Pancreas (tissue), 10 donors: ENCODE measurements around the gene LGR6. TPM values are rescaled to one million over a fixed set of nuclear protein-coding genes. Genes with fewer than 3 reads are reported as not detected.
"Not testable (repeated sequence)": the region's sequence is repeated elsewhere in the genome, so short reads cannot be mapped to it uniquely, and the experiment has no call there.

Experiments
- ATAC-seq, 4 donors: fragments of 200-7000 bp; cut with Tn5 transposase; one replicate each; pipeline versions ENCODE4 v1.8.0 to v1.9.1; 2020; ENCODE audit warnings: mild to moderate bottlenecking in 4 of 4, moderate library complexity in 4 of 4
- DNase-seq, 6 donors: peaks; one replicate each; pipeline ENCODE4 v3.0.0-alpha.2; 2020
- FAIRE-seq: peaks from 2 replicates; lab custom pipeline; 2012; peaks lifted over from hg19 to GRCh38; lab: Jason Lieb, UNC
- H3K27ac ChIP-seq, 4 donors: fragments of 200-600 bp; sonication (generic); 1 replicate in 3 of 4; 2 replicates in 1 of 4; pipeline versions ENCODE4 v1.5.0 to v1.8.0; 2020
- H3K27me3 ChIP-seq, 4 donors: fragments of 200-600 bp; one replicate each; pipeline ENCODE4 v1.8.0; 2021
- H3K36me3 ChIP-seq, 3 donors: fragments of 200-600 bp; sonication (generic) in 1 of 3; one replicate each; pipeline versions ENCODE4 v1.5.0 to v1.8.0; 2020 to 2021
- H3K4me1 ChIP-seq, 3 donors: fragments of 200-600 bp; one replicate each; pipeline ENCODE4 v1.8.0; 2021
- H3K4me3 ChIP-seq, 4 donors: fragments of 200-600 bp; sonication (generic) in 2 of 4; one replicate each; pipeline versions ENCODE4 v1.5.0 to v1.8.0; 2020 to 2021
- H3K9me3 ChIP-seq, 4 donors: fragments of 200-600 bp; one replicate each; pipeline ENCODE4 v1.8.0; 2021
- CTCF ChIP-seq, 4 donors: fragments of 200-600 bp; sonication (generic) in 3 of 4; IDR thresholded peaks; one replicate each; pipeline versions ENCODE4 v1.5.0 to v1.8.0; 2021; ENCODE audit warnings: antibody characterized with exemption in 4 of 4
- WGBS, 2 donors: extraction: QIAGEN DNeasy Blood & Tissue Kit; methylation state at CpG; one replicate each; pipeline ENCODE4 v1.1.7; 2013; 5-methylcytosine and 5-hydroxymethylcytosine counted together
- intact Hi-C, 3 donors: fragments of 100-400 bp; cut with DNase I; formaldehyde crosslinking; loops; one replicate each; pipeline versions ENCODE4 v1.11.1 to v1.14.2; 2022
- polyA plus RNA-seq, 2 donors: library from polyadenylated mRNA; stranded (reverse); fragments of 200-250 nt; gene quantifications; one replicate each; pipeline ENCODE4 v1.2.3, GENCODE V29; 2013
- total RNA-seq, 6 donors: library from RNA; stranded (reverse); fragmentation: NEBNext Ultra II Directional in 4 of 6; extraction: Animal tissue kit (Norgen Biotek cat#: 25700) in 4 of 6; gene quantifications; one replicate each; pipeline versions ENCODE4 v1.2.1 to v1.2.4, GENCODE V29; 2021 to 2023
- donor health status: healthy with polysubstance abuse.
- donor health status: DM: no; HTN: no; CAD: no; lungs with moderate emphysema.
- donor health status: DM: no; HTN: no; CAD: no.
- donor health status: control.
- donor health status: control.
- donor health status: Bipolar disorder and iron deficiency.
- donor health status: DM: yes; HTN: yes; CAD: no.
- donor health status: DM: no; HTN: no; CAD: no.
- donor health status: DM: no; HTN: no; CAD: no.
- donor health status: DM: yes; HTN: yes; CAD: no.

LGR6 gene
- total and polyA plus RNA-seq, 8 donors = 0.06 to 0.47 (median 0.15) TPM; not detected in 3

GRCh38 chr1:202165942-202166843 lies 27.4 kb upstream of the LGR6 start:
- no peaks in the 10 kb centered on the region for H3K4me1 ChIP-seq
- WGBS, 2 donors = 76 to 91% methylated on average over 9 of the region's 9 CpGs
- H3K4me3 ChIP-seq = no peak overlapping the region
- no peak for FAIRE-seq
- TF ChIP-seq CTCF (IDR thresholded peaks at IDR 0.05) = no peak
- no peaks in the 10 kb centered on the region for H3K9me3 ChIP-seq
- H3K27me3 ChIP-seq = no peaks in the 10 kb centered on the region
- no peaks in the 10 kb centered on the region for H3K36me3 ChIP-seq
- H3K27ac ChIP-seq = no peak overlapping the region
- intact Hi-C loops = no loop called here
- ATAC-seq = no peak
- DNase-seq = no peak

DNA sequence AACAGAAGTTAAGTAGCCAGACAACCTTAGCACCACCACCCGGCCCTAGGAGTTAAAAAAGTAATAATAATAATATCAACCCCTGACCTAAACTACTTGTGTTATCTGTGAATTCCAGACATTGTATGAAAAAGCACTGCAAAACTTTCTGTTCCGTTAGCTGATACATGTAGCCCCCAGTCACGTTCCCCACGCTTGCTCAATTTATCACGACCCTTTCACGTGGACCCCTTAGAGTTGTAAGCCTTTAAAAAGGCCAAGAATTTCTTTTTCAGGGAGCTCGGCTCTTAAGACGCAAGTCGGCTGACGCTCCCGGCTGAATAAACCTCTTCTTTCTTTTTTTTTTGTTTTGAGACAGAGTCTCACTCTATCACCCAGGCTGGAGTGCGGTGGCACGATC lies 26.5 kb upstream of the LGR6 start:
- WGBS, 2 donors = 74 to 83% methylated on average over 12 to 13 of the region's 13 CpGs
- intact Hi-C loops, H3K9me3 ChIP-seq, FAIRE-seq, H3K27ac ChIP-seq, H3K4me3 ChIP-seq, H3K4me1 ChIP-seq, ATAC-seq, H3K36me3 ChIP-seq, H3K27me3 ChIP-seq, DNase-seq: not testable (repeated sequence)

GRCh38 chr1:202167708-202168415 lies 25.7 kb upstream of the LGR6 start:
- ATAC-seq (no peak), FAIRE-seq (no peak), DNase-seq (peak in 1 of 6 donors; percentile 52)
- Histone ChIP-seq H3K4me3 (no peak overlapping the region), H3K4me1 (no peaks in the 10 kb centered on the region), H3K9me3 (no peaks in the 10 kb centered on the region), H3K27me3 (no peaks in the 10 kb centered on the region), H3K27ac (no peak overlapping the region), H3K36me3 (no peaks in the 10 kb centered on the region)
- no peak for TF ChIP-seq CTCF (IDR thresholded peaks at IDR 0.05)
- intact Hi-C loops = no loop called here
- WGBS, 2 donors = 65 to 66% methylated on average over 18 of the region's 18 CpGs

DNA sequence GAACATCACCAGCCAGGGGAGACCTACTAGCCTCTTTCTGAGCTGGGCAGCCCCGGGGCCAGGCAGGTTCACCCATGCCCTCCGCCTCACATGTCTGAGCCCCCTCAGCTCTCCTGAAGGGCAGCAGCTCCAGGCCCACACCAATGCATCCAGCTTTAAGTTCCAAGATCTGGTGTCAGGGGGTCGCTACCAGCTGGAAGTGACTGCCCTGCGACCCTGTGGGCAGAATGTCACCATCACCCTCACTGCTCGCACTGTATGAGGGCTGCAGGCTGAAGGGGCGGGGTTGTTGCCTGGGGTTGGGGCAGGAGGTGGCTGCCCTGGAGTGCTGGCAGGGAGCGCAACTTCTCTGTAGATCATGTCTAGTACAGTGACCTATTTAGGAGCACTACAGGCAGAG lies 24.7 kb upstream of the LGR6 start:
- FAIRE-seq (no peak), ATAC-seq (no peak), DNase-seq (peak in 1 of 6 donors; percentile 31)
- Histone ChIP-seq H3K27ac (no peak overlapping the region), H3K4me3 (no peak overlapping the region), H3K27me3 (no peaks in the 10 kb centered on the region), H3K36me3 (no peaks in the 10 kb centered on the region), H3K4me1 (no peaks in the 10 kb centered on the region), H3K9me3 (no peaks in the 10 kb centered on the region)
- intact Hi-C loops = no loop called here
- 85 to 90% methylated on average over 7 of the region's 7 CpGs for WGBS, 2 donors
- no peak for TF ChIP-seq CTCF (IDR thresholded peaks at IDR 0.05)

DNA sequence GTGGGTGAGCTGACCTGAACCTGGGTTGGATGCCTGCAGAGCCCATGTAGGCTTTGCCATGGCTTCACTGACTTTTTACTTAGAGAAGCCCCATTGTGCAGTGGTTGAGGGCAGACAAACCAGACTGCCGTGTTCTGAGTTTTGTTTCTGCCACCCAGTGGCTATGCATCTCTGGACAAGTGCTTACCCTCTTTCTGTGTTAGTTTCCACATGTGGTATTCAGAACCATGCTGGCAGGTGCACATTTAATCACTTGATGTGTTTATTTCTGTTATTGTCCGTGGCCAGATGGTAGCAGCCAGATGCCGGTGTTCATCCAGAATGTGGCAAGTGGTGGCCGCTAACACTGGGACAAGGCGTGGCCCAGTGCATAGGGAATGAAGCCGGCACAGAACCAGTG lies 22.9 kb upstream of the LGR6 start:
- ATAC-seq = no peak
- Histone ChIP-seq H3K9me3 (no peaks in the 10 kb centered on the region), H3K27ac (no peak overlapping the region), H3K4me1 (no peaks in the 10 kb centered on the region), H3K36me3 (no peaks in the 10 kb centered on the region), H3K27me3 (no peaks in the 10 kb centered on the region), H3K4me3 (no peak overlapping the region)
- FAIRE-seq = no peak
- no peak for TF ChIP-seq CTCF (IDR thresholded peaks at IDR 0.05)
- intact Hi-C loops = no loop called here
- 81 to 88% methylated on average over 6 of the region's 6 CpGs for WGBS, 2 donors
- no peak for DNase-seq
